ENCODE measurements around the gene PLCH1. TPM values are rescaled to one million over a fixed set of nuclear protein-coding genes. Genes with fewer than 3 reads are reported as not detected.

Gene PLCH1
- total and polyA plus RNA-seq, 2 of the 8 experiments (the other 6 are each of a cell fraction or from before 2014, with no cell fraction given), result 5.8 to 17.2 TPM

- H3K79me1 ChIP-seq (ENCODE audit: low read depth, low read length), result no peaks in the 10 kb centered on the region
- H4K5ac ChIP-seq (ENCODE audit: insufficient read length, low read depth, low read length), result no peak overlapping the region
- no peak overlapping the region for H3K23ac ChIP-seq (ENCODE audit: insufficient read length)
- ChIA-PET CTCF (ENCODE audit: partially characterized antibody) (interaction anchor here (0.8 to 2.4 kb wide), 7 partner anchors 9 to 210 kb away, joined by 3 to 10 read pairs (median 4); no protein-coding TSS in a partner anchor), POLR2A (ENCODE audit: partially characterized antibody) (no interaction called here)
- no peak overlapping the region for H4K8ac ChIP-seq (ENCODE audit: extremely low read depth, insufficient read depth, low read length)
- no peak overlapping the region for H2BK15ac ChIP-seq (ENCODE audit: low read length)
- H2AFZ ChIP-seq (ENCODE audit: low read length), result no peak overlapping the region
- no peaks in the 10 kb centered on the region for H3K27me3 ChIP-seq (replicated peaks in 1 of 4; ENCODE audit: control insufficient read depth in 3 of 4, extremely low read depth in 1 of 4, insufficient read depth in 3 of 4, low read length in 3 of 4)
- no peak overlapping the region for H3K4me2 ChIP-seq (ENCODE audit: insufficient read depth in 1 of 2, low read depth in 2 of 2, low read length in 2 of 2)
- H3K9ac ChIP-seq (replicated peaks in 1 of 4; ENCODE audit: extremely low read depth in 1 of 4, low read depth in 3 of 4, low read length in 3 of 4), result no peak overlapping the region
- no peak overlapping the region for H2BK12ac ChIP-seq (ENCODE audit: low read depth, low read length)
- H4K91ac ChIP-seq (replicated peaks; ENCODE audit: insufficient read length, low read length), result no peak overlapping the region
- no peak overlapping the region for H2AK5ac ChIP-seq (ENCODE audit: low read depth, low read length)
- H2BK120ac ChIP-seq (replicated peaks; ENCODE audit: low read depth, low read length), result no peak overlapping the region
- H3K79me2 ChIP-seq (ENCODE audit: control insufficient read depth in 1 of 2, insufficient read depth in 2 of 2, low read length in 2 of 2), result no peaks in the 10 kb centered on the region
- 96% methylated on average over 3 of the region's 3 CpGs; no CpG with 5 or more reads in 1 of the 2 experiments for WGBS, 2 experiments (ENCODE audit: extremely low coverage in 1 of 2, insufficient coverage in 1 of 2, insufficient read length in 1 of 2, insufficient replicate concordance in 2 of 2, low coverage in 1 of 2, low lambda C conversion rate in 2 of 2, missing lambda C conversion rate in 1 of 2)
- H3K4me3 ChIP-seq (ENCODE audit: extremely low read depth in 1 of 4, insufficient read depth in 2 of 4, low read depth in 3 of 4, low read length in 4 of 4), result no peak overlapping the region
- no peak for DNase-seq (ENCODE audit: low read depth in 1 of 2, low spot score in 2 of 2)
- no peak overlapping the region for H3K56ac ChIP-seq (replicated peaks; ENCODE audit: insufficient read length, low read depth, low read length)
- no peak overlapping the region for H3K18ac ChIP-seq (ENCODE audit: extremely low read depth, low read length)
- H2BK5ac ChIP-seq (ENCODE audit: low read depth, low read length), result no peak overlapping the region
- no peak overlapping the region for H3K27ac ChIP-seq (ENCODE audit: low read depth, low read length)
- H3K4me1 ChIP-seq (replicated peaks in 1 of 4; ENCODE audit: control insufficient read depth in 3 of 4, insufficient read depth in 4 of 4, low read length in 3 of 4), result no peaks in the 10 kb centered on the region
- H2BK20ac ChIP-seq (ENCODE audit: low read length), result no peak overlapping the region
- TF ChIP-seq CEBPB (IDR thresholded peaks at IDR 0.05; ENCODE audit: low read depth, low read length), result no peak
- TF ChIP-seq TBP (IDR thresholded peaks at IDR 0.05; ENCODE audit: low read depth, low read length), result no peak
- no peak for TF ChIP-seq USF2 (IDR thresholded peaks at IDR 0.05; ENCODE audit: low read length)
- TF ChIP-seq E2F6 (IDR thresholded peaks at IDR 0.05), result no peak
- no peak for TF ChIP-seq RNF2 (IDR thresholded peaks at IDR 0.05; ENCODE audit: borderline replicate concordance, low read depth, low read length, missing control alignments, poor library complexity, severe bottlenecking)
- no peak for TF ChIP-seq TAF1 (IDR thresholded peaks at IDR 0.05; ENCODE audit: low read depth, low read length)
- TF ChIP-seq SIX5 (IDR thresholded peaks at IDR 0.05; ENCODE audit: low read depth, low read length), result no peak
- no peak for TF ChIP-seq CBX8 (IDR thresholded peaks at IDR 0.05; ENCODE audit: borderline replicate concordance, low read depth, low read length)
- TF ChIP-seq JUN (IDR thresholded peaks at IDR 0.05; ENCODE audit: low read depth, low read length), result no peak
- TF ChIP-seq TEAD4 (IDR thresholded peaks at IDR 0.05; ENCODE audit: low read depth, low read length), result no peak
- no peak for TF ChIP-seq ASH2L (IDR thresholded peaks at IDR 0.05; ENCODE audit: low read length)
- no peak for TF ChIP-seq ATF3 (IDR thresholded peaks at IDR 0.05; ENCODE audit: insufficient read depth, low read depth, low read length)
- H3K4ac ChIP-seq (replicated peaks; ENCODE audit: insufficient read length, low read depth, low read length), result no peak overlapping the region
- no peak for FAIRE-seq
- H4K20me1 ChIP-seq (replicated peaks in 1 of 2; ENCODE audit: control insufficient read depth in 1 of 2, insufficient read depth in 2 of 2, low read length in 2 of 2), result no peaks in the 10 kb centered on the region
- peaks cover 0 to 8% (median 0%) of the 10 kb centered on the region in 4 experiments; a peak in 2 of 8 replicates for H3K36me3 ChIP-seq (ENCODE audit: control insufficient read depth in 2 of 4, insufficient read depth in 4 of 4, low read length in 3 of 4)
- H3K9me3 ChIP-seq (ENCODE audit: insufficient read depth in 2 of 2, low read depth in 1 of 2, low read length in 1 of 2), result no peaks in the 10 kb centered on the region
- H3K23me2 ChIP-seq (ENCODE audit: low read depth, low read length), result no peaks in the 10 kb centered on the region
- H3K14ac ChIP-seq (ENCODE audit: insufficient read length), result no peak overlapping the region
Observed at GRCh38 chr3:155491696-155492095, 253.2 kb downstream of the PLCH1 start.

Measured in H1 (cell line).